GM12878 (cell line): Measurements from ENCODE around the gene CAMK1. TPM values are rescaled to one million over a fixed set of nuclear protein-coding genes. Genes with fewer than 3 reads are reported as not detected.

ENCODE experiments used
- CBX5 ChIP-seq: sonication (generic); IDR thresholded peaks from 2 replicates; pipeline ENCODE4 v1.6.1; 2016; ENCODE audit warnings: low read depth, moderate library complexity, mild to moderate bottlenecking, inconsistent platforms
- CEBPB ChIP-seq, 2 experiments: fragments of 150-350 bp in 1 of 2; IDR thresholded peaks; 2 replicates each; pipeline ENCODE4 v1.6.1; 2012 to 2014; ENCODE audit warnings: low read depth in 2 of 2, low read length in 2 of 2, borderline replicate concordance in 1 of 2, inconsistent platforms in 1 of 2
- CREB1 ChIP-seq: IDR thresholded peaks from 2 replicates; pipeline ENCODE4 v1.6.1; 2012; ENCODE audit warnings: low read depth, mild to moderate bottlenecking, inconsistent platforms
- CREM ChIP-seq: IDR thresholded peaks from 2 replicates; pipeline ENCODE4 v1.6.1; 2014; ENCODE audit warnings: antibody characterized with exemption, low read depth
- EZH2 ChIP-seq: IDR thresholded peaks from 2 replicates; pipeline ENCODE4 v1.6.1; 2012; ENCODE audit warnings: low read depth, mild to moderate bottlenecking, control low read depth, inconsistent platforms, low read length, borderline replicate concordance; ENCODE audit not compliant: control insufficient read depth
- KLF5 ChIP-seq: fragments of 450-650 bp; IDR thresholded peaks from 2 replicates; pipeline ENCODE4 v1.6.1; 2014; ENCODE audit warnings: mild to moderate bottlenecking; ENCODE audit not compliant: partially characterized antibody
- MTA2 ChIP-seq: fragments of 450-650 bp; IDR thresholded peaks from 2 replicates; pipeline ENCODE4 v1.6.1; 2016; ENCODE audit warnings: low read depth, mild to moderate bottlenecking, moderate library complexity
- SREBF2 ChIP-seq: IDR thresholded peaks from 2 replicates; pipeline ENCODE4 v1.6.1; 2012; ENCODE audit warnings: mild to moderate bottlenecking, low read length
- TCF3 ChIP-seq: IDR thresholded peaks from 2 replicates; pipeline ENCODE4 v1.6.1; 2012; ENCODE audit warnings: low read depth, mild to moderate bottlenecking, low read length, borderline replicate concordance; ENCODE audit not compliant: insufficient read depth
- ZNF384 ChIP-seq: IDR thresholded peaks from 2 replicates; pipeline ENCODE4 v1.6.1; 2012; ENCODE audit warnings: low read depth, mild to moderate bottlenecking, low read length, improper control_type of control experiment, borderline replicate concordance
- polyA plus RNA-seq, 11 experiments: library from polyadenylated mRNA; depleted of rRNA in 4 of 11; unstranded in 6 of 11; stranded (reverse) in 5 of 11; fragments of >200 nt; fragmentation: Nextera tagmentation in 4 of 11; fragmentation: Illumina TruSeq in 1 of 11; extraction: Ambion mirVana in 4 of 11; extraction: Trizol in 1 of 11; gene quantifications; 1 replicate in 1 of 11; 2 replicates in 10 of 11; pipeline versions ENCODE4 v1.2.1 to v1.2.3, GENCODE V29; 2011 to 2016; ENCODE audit warnings: inconsistent platforms in 2 of 11, missing spikeins in 2 of 11, low read depth in 1 of 11
- total RNA-seq, 4 experiments: library from RNA; depleted of rRNA in 3 of 4; stranded (reverse); fragments of >200 nt in 3 of 4; fragmentation: Illumina TruSeq in 1 of 4; extraction: Trizol in 1 of 4; gene quantifications; 2 replicates each; pipeline versions ENCODE4 v1.2.1 to v1.2.3, GENCODE V29; 2013 to 2021
- TF ChIP-seq, protein P1 (sequence below): IDR thresholded peaks from 2 replicates; pipeline ENCODE4 v1.6.1; 2012; ENCODE audit warnings: mild to moderate bottlenecking, low read depth, low read length
- TF ChIP-seq, protein P2 (sequence below): fragments of 450-650 bp; IDR thresholded peaks from 2 replicates; pipeline ENCODE4 v1.6.1; 2018; ENCODE audit warnings: borderline replicate concordance, mild to moderate bottlenecking; ENCODE audit not compliant: partially characterized antibody
- TF ChIP-seq, protein P3 (sequence below): IDR thresholded peaks from 2 replicates; pipeline ENCODE4 v1.6.1; 2012; ENCODE audit warnings: low read length, inconsistent platforms

The CAMK1 gene
- total and polyA plus RNA-seq, 10 of the 15 experiments (the other 5 are each of a cell fraction or from before 2014, with no cell fraction given), result 0.24 to 2.1 (median 0.51) TPM; not detected in 2

DNA sequence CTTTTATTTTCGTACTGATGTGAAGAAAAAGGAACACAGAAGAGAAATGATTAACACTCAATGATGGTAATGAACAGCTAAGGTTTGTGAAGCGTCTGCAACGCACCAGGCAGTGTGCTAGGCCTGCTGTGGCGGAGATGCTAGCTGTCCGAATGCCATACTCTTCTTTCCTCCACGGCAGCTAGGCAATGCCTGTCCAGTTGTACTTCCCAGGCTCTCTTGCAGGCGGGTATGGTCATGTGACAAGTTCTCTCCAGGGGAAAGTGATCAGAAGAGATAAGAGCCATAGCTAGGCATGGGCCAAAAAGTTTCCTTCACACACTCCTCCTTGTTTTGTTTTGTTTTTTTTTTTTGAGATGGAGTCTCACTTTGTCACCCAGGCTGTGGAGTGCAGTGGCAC is 15.9 kb upstream of the CAMK1 start (continued):
- TF ChIP-seq, protein P1, sequence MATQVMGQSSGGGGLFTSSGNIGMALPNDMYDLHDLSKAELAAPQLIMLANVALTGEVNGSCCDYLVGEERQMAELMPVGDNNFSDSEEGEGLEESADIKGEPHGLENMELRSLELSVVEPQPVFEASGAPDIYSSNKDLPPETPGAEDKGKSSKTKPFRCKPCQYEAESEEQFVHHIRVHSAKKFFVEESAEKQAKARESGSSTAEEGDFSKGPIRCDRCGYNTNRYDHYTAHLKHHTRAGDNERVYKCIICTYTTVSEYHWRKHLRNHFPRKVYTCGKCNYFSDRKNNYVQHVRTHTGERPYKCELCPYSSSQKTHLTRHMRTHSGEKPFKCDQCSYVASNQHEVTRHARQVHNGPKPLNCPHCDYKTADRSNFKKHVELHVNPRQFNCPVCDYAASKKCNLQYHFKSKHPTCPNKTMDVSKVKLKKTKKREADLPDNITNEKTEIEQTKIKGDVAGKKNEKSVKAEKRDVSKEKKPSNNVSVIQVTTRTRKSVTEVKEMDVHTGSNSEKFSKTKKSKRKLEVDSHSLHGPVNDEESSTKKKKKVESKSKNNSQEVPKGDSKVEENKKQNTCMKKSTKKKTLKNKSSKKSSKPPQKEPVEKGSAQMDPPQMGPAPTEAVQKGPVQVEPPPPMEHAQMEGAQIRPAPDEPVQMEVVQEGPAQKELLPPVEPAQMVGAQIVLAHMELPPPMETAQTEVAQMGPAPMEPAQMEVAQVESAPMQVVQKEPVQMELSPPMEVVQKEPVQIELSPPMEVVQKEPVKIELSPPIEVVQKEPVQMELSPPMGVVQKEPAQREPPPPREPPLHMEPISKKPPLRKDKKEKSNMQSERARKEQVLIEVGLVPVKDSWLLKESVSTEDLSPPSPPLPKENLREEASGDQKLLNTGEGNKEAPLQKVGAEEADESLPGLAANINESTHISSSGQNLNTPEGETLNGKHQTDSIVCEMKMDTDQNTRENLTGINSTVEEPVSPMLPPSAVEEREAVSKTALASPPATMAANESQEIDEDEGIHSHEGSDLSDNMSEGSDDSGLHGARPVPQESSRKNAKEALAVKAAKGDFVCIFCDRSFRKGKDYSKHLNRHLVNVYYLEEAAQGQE, result no peak
- TF ChIP-seq, protein P2, sequence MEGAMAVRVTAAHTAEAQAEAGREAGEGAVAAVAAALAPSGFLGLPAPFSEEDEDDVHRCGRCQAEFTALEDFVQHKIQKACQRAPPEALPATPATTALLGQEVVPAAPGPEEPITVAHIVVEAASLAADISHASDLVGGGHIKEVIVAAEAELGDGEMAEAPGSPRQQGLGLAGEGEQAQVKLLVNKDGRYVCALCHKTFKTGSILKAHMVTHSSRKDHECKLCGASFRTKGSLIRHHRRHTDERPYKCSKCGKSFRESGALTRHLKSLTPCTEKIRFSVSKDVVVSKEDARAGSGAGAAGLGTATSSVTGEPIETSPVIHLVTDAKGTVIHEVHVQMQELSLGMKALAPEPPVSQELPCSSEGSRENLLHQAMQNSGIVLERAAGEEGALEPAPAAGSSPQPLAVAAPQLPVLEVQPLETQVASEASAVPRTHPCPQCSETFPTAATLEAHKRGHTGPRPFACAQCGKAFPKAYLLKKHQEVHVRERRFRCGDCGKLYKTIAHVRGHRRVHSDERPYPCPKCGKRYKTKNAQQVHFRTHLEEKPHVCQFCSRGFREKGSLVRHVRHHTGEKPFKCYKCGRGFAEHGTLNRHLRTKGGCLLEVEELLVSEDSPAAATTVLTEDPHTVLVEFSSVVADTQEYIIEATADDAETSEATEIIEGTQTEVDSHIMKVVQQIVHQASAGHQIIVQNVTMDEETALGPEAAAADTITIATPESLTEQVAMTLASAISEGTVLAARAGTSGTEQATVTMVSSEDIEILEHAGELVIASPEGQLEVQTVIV, result no peak
- TF ChIP-seq KLF5, result no peak
- TF ChIP-seq CEBPB (IDR thresholded peaks at IDR 0.05; ENCODE audit: borderline replicate concordance in 1 of 2, low read depth in 2 of 2, low read length in 2 of 2), result no peak
- TF ChIP-seq CREB1, result no peak
- TF ChIP-seq MTA2, result no peak
- no peak for TF ChIP-seq ZNF384
- no peak for TF ChIP-seq CREM
- TF ChIP-seq EZH2, result no peak
- no peak for TF ChIP-seq CBX5
- TF ChIP-seq, protein P3, sequence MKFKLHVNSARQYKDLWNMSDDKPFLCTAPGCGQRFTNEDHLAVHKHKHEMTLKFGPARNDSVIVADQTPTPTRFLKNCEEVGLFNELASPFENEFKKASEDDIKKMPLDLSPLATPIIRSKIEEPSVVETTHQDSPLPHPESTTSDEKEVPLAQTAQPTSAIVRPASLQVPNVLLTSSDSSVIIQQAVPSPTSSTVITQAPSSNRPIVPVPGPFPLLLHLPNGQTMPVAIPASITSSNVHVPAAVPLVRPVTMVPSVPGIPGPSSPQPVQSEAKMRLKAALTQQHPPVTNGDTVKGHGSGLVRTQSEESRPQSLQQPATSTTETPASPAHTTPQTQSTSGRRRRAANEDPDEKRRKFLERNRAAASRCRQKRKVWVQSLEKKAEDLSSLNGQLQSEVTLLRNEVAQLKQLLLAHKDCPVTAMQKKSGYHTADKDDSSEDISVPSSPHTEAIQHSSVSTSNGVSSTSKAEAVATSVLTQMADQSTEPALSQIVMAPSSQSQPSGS, result no peak
- TF ChIP-seq SREBF2, result no peak
- TF ChIP-seq TCF3, result no peak
